Measurements from ENCODE around the gene CDKAL1.
A peak's percentile ranks its signal among the peaks of the same experiment; 100 is the strongest.

CDKAL1 gene

GRCh38 chr6:21138336-21139069, 604.2 kb downstream of the CDKAL1 start:
- Mint-ChIP-seq H3K36me3 (peaks cover 16% of the 10 kb centered on the region), H3K4me3 (no peak overlapping the region), H3K9me3 (no peaks in the 10 kb centered on the region), H3K4me1 (no peaks in the 10 kb centered on the region), H3K27ac (no peak overlapping the region), H3K27me3 (no peaks in the 10 kb centered on the region)
- ATAC-seq (ENCODE audit: low read depth) (no peak), DNase-seq (ENCODE audit: low spot score in 2 of 2) (no peak)

- peaks cover 19% of the 10 kb centered on the region for H3K36me3 Mint-ChIP-seq
- H3K27me3 Mint-ChIP-seq, result no peaks in the 10 kb centered on the region
- DNase-seq (ENCODE audit: low spot score in 2 of 2) (no peak), ATAC-seq (ENCODE audit: low read depth) (no peak)
- H3K9me3 Mint-ChIP-seq, result no peaks in the 10 kb centered on the region
- H3K27ac Mint-ChIP-seq, result no peak overlapping the region
- H3K4me1 Mint-ChIP-seq, result no peaks in the 10 kb centered on the region
- H3K4me3 Mint-ChIP-seq, result no peak overlapping the region
Observed at GRCh38 chr6:21140966-21141365, 606.7 kb downstream of the CDKAL1 start.

- H3K27ac Mint-ChIP-seq, result no peak overlapping the region
- H3K9me3 Mint-ChIP-seq, result no peaks in the 10 kb centered on the region
- no peaks in the 10 kb centered on the region for H3K4me1 Mint-ChIP-seq
- no peak for DNase-seq (ENCODE audit: low spot score in 2 of 2)
- no peaks in the 10 kb centered on the region for H3K27me3 Mint-ChIP-seq
- peaks cover 19% of the 10 kb centered on the region for H3K36me3 Mint-ChIP-seq
- ATAC-seq (ENCODE audit: low read depth), result no peak
- H3K4me3 Mint-ChIP-seq, result no peak overlapping the region
Observed at GRCh38 chr6:21141616-21142303, 607.5 kb downstream of the CDKAL1 start.

GRCh38 chr6:21142741-21143140, 608.5 kb downstream of the CDKAL1 start:
- peaks cover 19% of the 10 kb centered on the region for H3K36me3 Mint-ChIP-seq
- ATAC-seq (ENCODE audit: low read depth) (no peak), DNase-seq (ENCODE audit: low spot score in 2 of 2) (no peak)
- H3K27me3 Mint-ChIP-seq, result no peaks in the 10 kb centered on the region
- H3K4me3 Mint-ChIP-seq, result no peak overlapping the region
- no peaks in the 10 kb centered on the region for H3K9me3 Mint-ChIP-seq
- H3K27ac Mint-ChIP-seq, result no peak overlapping the region
- no peaks in the 10 kb centered on the region for H3K4me1 Mint-ChIP-seq

- H3K4me3 Mint-ChIP-seq, result no peak overlapping the region
- peaks cover 2% of the 10 kb centered on the region for H3K4me1 Mint-ChIP-seq
- DNase-seq (ENCODE audit: low spot score in 2 of 2) (no peak), ATAC-seq (ENCODE audit: low read depth) (no peak)
- H3K36me3 Mint-ChIP-seq, result peaks cover 19% of the 10 kb centered on the region
- H3K9me3 Mint-ChIP-seq, result no peaks in the 10 kb centered on the region
- no peak overlapping the region for H3K27ac Mint-ChIP-seq
- no peaks in the 10 kb centered on the region for H3K27me3 Mint-ChIP-seq
Observed at GRCh38 chr6:21143645-21144044, 609.4 kb downstream of the CDKAL1 start.

GRCh38 chr6:21144928-21145327, 610.7 kb downstream of the CDKAL1 start:
- H3K4me1 Mint-ChIP-seq, result peaks cover 2% of the 10 kb centered on the region
- H3K27me3 Mint-ChIP-seq, result no peaks in the 10 kb centered on the region
- ATAC-seq (ENCODE audit: low read depth), result no peak
- no peak overlapping the region for H3K4me3 Mint-ChIP-seq
- H3K9me3 Mint-ChIP-seq, result no peaks in the 10 kb centered on the region
- peaks cover 21% of the 10 kb centered on the region for H3K36me3 Mint-ChIP-seq
- no peak overlapping the region for H3K27ac Mint-ChIP-seq
- no peak for DNase-seq (ENCODE audit: low spot score in 2 of 2)

- H3K4me3 Mint-ChIP-seq, result no peak overlapping the region
- peaks cover 2% of the 10 kb centered on the region for H3K4me1 Mint-ChIP-seq
Observed at GRCh38 chr6:21147995-21148394, 613.7 kb downstream of the CDKAL1 start.

GRCh38 chr6:21149470-21149869, 615.2 kb downstream of the CDKAL1 start:
- H3K36me3 Mint-ChIP-seq, result peaks cover 13% of the 10 kb centered on the region
- ATAC-seq (ENCODE audit: low read depth), result no peak
- H3K9me3 Mint-ChIP-seq, result no peaks in the 10 kb centered on the region
- H3K27ac Mint-ChIP-seq, result peak overlapping the region; percentile 28
- no peaks in the 10 kb centered on the region for H3K27me3 Mint-ChIP-seq
- no peak for DNase-seq (ENCODE audit: low spot score in 2 of 2)
- H3K4me1 Mint-ChIP-seq, result peaks cover 2% of the 10 kb centered on the region
- no peak overlapping the region for H3K4me3 Mint-ChIP-seq

More at GRCh38 chr6:21147995-21148394, 613.7 kb downstream of the CDKAL1 start:
- DNase-seq (ENCODE audit: low spot score in 2 of 2) (no peak), ATAC-seq (ENCODE audit: low read depth) (no peak)
- no peak overlapping the region for H3K27ac Mint-ChIP-seq
- peaks cover 13% of the 10 kb centered on the region for H3K36me3 Mint-ChIP-seq
- no peaks in the 10 kb centered on the region for H3K27me3 Mint-ChIP-seq
- no peaks in the 10 kb centered on the region for H3K9me3 Mint-ChIP-seq

- H3K27ac Mint-ChIP-seq, result no peak overlapping the region
- no peak for ATAC-seq (ENCODE audit: low read depth)
Observed at GRCh38 chr6:21150667-21151066, 616.4 kb downstream of the CDKAL1 start.

GRCh38 chr6:21151119-21151518, 616.9 kb downstream of the CDKAL1 start:
- DNase-seq (ENCODE audit: low spot score in 2 of 2), result no peak
- no peak for ATAC-seq (ENCODE audit: low read depth)
- Mint-ChIP-seq H3K9me3 (no peaks in the 10 kb centered on the region), H3K4me3 (no peak overlapping the region), H3K27ac (no peak overlapping the region), H3K36me3 (peaks cover 9% of the 10 kb centered on the region), H3K27me3 (no peaks in the 10 kb centered on the region), H3K4me1 (peaks cover 2% of the 10 kb centered on the region)

More at GRCh38 chr6:21150667-21151066, 616.4 kb downstream of the CDKAL1 start:
- DNase-seq (ENCODE audit: low spot score in 2 of 2), result no peak
- no peaks in the 10 kb centered on the region for H3K9me3 Mint-ChIP-seq
- no peak overlapping the region for H3K4me3 Mint-ChIP-seq
- H3K27me3 Mint-ChIP-seq, result no peaks in the 10 kb centered on the region
- peaks cover 9% of the 10 kb centered on the region for H3K36me3 Mint-ChIP-seq
- peaks cover 2% of the 10 kb centered on the region for H3K4me1 Mint-ChIP-seq

- H3K27me3 Mint-ChIP-seq, result no peaks in the 10 kb centered on the region
- ATAC-seq (ENCODE audit: low read depth), result no peak
- H3K36me3 Mint-ChIP-seq, result peaks cover 9% of the 10 kb centered on the region
- no peak for DNase-seq (ENCODE audit: low spot score in 2 of 2)
- H3K4me1 Mint-ChIP-seq, result peaks cover 4% of the 10 kb centered on the region
- no peak overlapping the region for H3K4me3 Mint-ChIP-seq
- H3K9me3 Mint-ChIP-seq, result no peaks in the 10 kb centered on the region
- H3K27ac Mint-ChIP-seq, result no peak overlapping the region
Observed at GRCh38 chr6:21151530-21151929, 617.3 kb downstream of the CDKAL1 start.

- H3K9me3 Mint-ChIP-seq, result no peaks in the 10 kb centered on the region
Observed at GRCh38 chr6:21157186-21157929, 623.1 kb downstream of the CDKAL1 start.

GRCh38 chr6:21158149-21158548, 623.9 kb downstream of the CDKAL1 start:
- Mint-ChIP-seq H3K27me3 (no peaks in the 10 kb centered on the region), H3K4me1 (peaks cover 5% of the 10 kb centered on the region), H3K27ac (no peak overlapping the region), H3K36me3 (no peaks in the 10 kb centered on the region), H3K4me3 (no peak overlapping the region), H3K9me3 (no peaks in the 10 kb centered on the region)
- ATAC-seq (ENCODE audit: low read depth), result no peak
- DNase-seq (ENCODE audit: low spot score in 2 of 2), result no peak

More at GRCh38 chr6:21157186-21157929, 623.1 kb downstream of the CDKAL1 start:
- Mint-ChIP-seq H3K27me3 (no peaks in the 10 kb centered on the region), H3K36me3 (no peaks in the 10 kb centered on the region), H3K27ac (no peak overlapping the region), H3K4me1 (peaks cover 5% of the 10 kb centered on the region), H3K4me3 (no peak overlapping the region)
- DNase-seq (ENCODE audit: low spot score in 2 of 2), result no peak
- ATAC-seq (ENCODE audit: low read depth), result no peak

- no peaks in the 10 kb centered on the region for H3K27me3 Mint-ChIP-seq
- H3K4me1 Mint-ChIP-seq, result peaks cover 8% of the 10 kb centered on the region
- H3K9me3 Mint-ChIP-seq, result no peaks in the 10 kb centered on the region
- no peak overlapping the region for H3K27ac Mint-ChIP-seq
- ATAC-seq (ENCODE audit: low read depth), result no peak
- no peaks in the 10 kb centered on the region for H3K36me3 Mint-ChIP-seq
- DNase-seq (ENCODE audit: low spot score in 2 of 2), result no peak
- no peak overlapping the region for H3K4me3 Mint-ChIP-seq
Observed at GRCh38 chr6:21158873-21159272, 624.6 kb downstream of the CDKAL1 start.
